Astrocyte (in vitro differentiated cells and primary cell): ENCODE results near the gene NEK2.

Source experiments
- CTCF ChIP-seq: IDR thresholded peaks from 2 replicates; pipeline ENCODE4 v1.5.1; 2011; ENCODE audit warnings: low read depth, mild to moderate bottlenecking, inconsistent platforms, low read length, moderate library complexity; ENCODE audit not compliant: insufficient read depth
- EZH2 ChIP-seq: IDR thresholded peaks from 2 replicates; pipeline ENCODE4 v1.6.1; 2012; ENCODE audit warnings: mild to moderate bottlenecking, low read length, inconsistent platforms; ENCODE audit not compliant: insufficient read depth

DNA sequence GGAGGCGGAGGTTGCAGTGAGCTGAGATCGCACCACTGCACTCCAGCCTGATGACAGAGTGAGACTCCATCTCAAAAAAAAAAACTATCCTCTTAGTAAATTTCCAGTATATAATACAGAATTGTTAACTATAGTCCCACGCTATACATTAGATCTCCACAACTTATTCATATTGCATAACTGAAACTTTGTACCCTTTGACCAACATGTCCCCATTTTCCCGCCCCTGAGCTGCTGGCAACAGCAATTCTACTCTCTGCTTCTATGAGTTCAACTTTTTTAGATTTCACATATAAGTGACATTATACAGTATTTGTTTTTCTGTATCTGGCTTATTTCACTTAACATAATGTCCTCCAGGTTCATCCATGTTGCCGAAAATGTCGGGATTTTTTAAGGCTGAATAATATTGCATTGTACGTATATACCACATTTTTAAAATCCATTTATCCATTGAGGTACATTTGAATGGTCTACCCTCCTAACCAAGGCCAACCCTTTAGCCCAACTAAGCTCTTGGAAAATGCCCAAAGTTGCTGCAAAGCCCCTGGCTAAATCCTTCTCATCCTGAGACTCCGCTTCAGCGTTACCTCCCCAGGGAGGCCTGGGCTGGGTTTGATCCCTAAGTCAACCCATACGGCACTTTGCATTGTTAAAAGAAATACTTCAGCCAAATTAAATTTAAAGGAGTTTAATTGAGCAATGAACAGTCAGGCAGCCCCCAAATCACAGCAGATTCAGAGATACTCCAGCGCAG is 34.2 kb downstream of the NEK2 start:
- TF ChIP-seq CTCF (no peak), EZH2 (no peak)
